ENCODE results near the gene MEGF10.

- TF ChIP-seq, protein P1, sequence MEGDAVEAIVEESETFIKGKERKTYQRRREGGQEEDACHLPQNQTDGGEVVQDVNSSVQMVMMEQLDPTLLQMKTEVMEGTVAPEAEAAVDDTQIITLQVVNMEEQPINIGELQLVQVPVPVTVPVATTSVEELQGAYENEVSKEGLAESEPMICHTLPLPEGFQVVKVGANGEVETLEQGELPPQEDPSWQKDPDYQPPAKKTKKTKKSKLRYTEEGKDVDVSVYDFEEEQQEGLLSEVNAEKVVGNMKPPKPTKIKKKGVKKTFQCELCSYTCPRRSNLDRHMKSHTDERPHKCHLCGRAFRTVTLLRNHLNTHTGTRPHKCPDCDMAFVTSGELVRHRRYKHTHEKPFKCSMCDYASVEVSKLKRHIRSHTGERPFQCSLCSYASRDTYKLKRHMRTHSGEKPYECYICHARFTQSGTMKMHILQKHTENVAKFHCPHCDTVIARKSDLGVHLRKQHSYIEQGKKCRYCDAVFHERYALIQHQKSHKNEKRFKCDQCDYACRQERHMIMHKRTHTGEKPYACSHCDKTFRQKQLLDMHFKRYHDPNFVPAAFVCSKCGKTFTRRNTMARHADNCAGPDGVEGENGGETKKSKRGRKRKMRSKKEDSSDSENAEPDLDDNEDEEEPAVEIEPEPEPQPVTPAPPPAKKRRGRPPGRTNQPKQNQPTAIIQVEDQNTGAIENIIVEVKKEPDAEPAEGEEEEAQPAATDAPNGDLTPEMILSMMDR (conservative IDR thresholded peaks at IDR 0.05) = no peak
- TF ChIP-seq EZH2 (IDR thresholded peaks at IDR 0.05; ENCODE audit: low read depth) = no peak
These were observed 119.5 kb downstream of the MEGF10 start for GRCh38 chr5:127409921-127410675.

All from PC-9 (cell line).